Liver (tissue), 3 donors: ENCODE measurements around the gene LAMC3.

Experiments
- GABPA ChIP-seq, 2 donors: IDR thresholded peaks in 1 of 2; conservative IDR thresholded peaks in 1 of 2; 2 replicates each; pipeline ENCODE4 v1.6.1; 2016; ENCODE audit warnings: antibody characterized with exemption in 2 of 2, mild to moderate bottlenecking in 1 of 2, moderate library complexity in 1 of 2
- HNF4A ChIP-seq, 2 donors: conservative IDR thresholded peaks; 2 replicates each; pipeline ENCODE4 v1.6.1; 2016; ENCODE audit warnings: antibody characterized with exemption in 2 of 2, mild to moderate bottlenecking in 2 of 2
- MAX ChIP-seq: IDR thresholded peaks from 2 replicates; pipeline ENCODE4 v1.6.1; 2016; ENCODE audit warnings: antibody characterized with exemption
- RAD21 ChIP-seq, 2 donors: IDR thresholded peaks; 2 replicates each; pipeline ENCODE4 v1.6.1; 2016; ENCODE audit warnings: antibody characterized with exemption in 2 of 2, mild to moderate bottlenecking in 2 of 2
- REST ChIP-seq: IDR thresholded peaks from 2 replicates; pipeline ENCODE4 v1.6.1; 2016; ENCODE audit warnings: antibody characterized with exemption, mild to moderate bottlenecking
- RXRA ChIP-seq, 2 donors: IDR thresholded peaks; 2 replicates each; pipeline ENCODE4 v1.6.1; 2017 to 2018; ENCODE audit warnings: antibody characterized with exemption in 2 of 2, mild to moderate bottlenecking in 1 of 2
- SP1 ChIP-seq: IDR thresholded peaks from 2 replicates; pipeline ENCODE4 v1.6.1; 2018; ENCODE audit warnings: antibody characterized with exemption, mild to moderate bottlenecking
- TAF1 ChIP-seq: conservative IDR thresholded peaks from 2 replicates; pipeline ENCODE4 v1.6.1; 2016; ENCODE audit warnings: antibody characterized with exemption, mild to moderate bottlenecking
- YY1 ChIP-seq: IDR thresholded peaks from 2 replicates; pipeline ENCODE4 v1.6.1; 2016; ENCODE audit warnings: antibody characterized with exemption, mild to moderate bottlenecking
- TF ChIP-seq, protein P1 (sequence below): fragments of 150-350 bp; IDR thresholded peaks from 2 replicates; pipeline ENCODE4 v1.5.1; 2017; ENCODE audit warnings: improper control_type of control experiment, low read depth, low read length; ENCODE audit not compliant: missing input control
- TF ChIP-seq, protein P2 (sequence below): IDR thresholded peaks from 2 replicates; pipeline ENCODE4 v1.6.1; 2016; ENCODE audit warnings: antibody characterized with exemption
- donor health status: healthy.
- donor health status: healthy.

DNA sequence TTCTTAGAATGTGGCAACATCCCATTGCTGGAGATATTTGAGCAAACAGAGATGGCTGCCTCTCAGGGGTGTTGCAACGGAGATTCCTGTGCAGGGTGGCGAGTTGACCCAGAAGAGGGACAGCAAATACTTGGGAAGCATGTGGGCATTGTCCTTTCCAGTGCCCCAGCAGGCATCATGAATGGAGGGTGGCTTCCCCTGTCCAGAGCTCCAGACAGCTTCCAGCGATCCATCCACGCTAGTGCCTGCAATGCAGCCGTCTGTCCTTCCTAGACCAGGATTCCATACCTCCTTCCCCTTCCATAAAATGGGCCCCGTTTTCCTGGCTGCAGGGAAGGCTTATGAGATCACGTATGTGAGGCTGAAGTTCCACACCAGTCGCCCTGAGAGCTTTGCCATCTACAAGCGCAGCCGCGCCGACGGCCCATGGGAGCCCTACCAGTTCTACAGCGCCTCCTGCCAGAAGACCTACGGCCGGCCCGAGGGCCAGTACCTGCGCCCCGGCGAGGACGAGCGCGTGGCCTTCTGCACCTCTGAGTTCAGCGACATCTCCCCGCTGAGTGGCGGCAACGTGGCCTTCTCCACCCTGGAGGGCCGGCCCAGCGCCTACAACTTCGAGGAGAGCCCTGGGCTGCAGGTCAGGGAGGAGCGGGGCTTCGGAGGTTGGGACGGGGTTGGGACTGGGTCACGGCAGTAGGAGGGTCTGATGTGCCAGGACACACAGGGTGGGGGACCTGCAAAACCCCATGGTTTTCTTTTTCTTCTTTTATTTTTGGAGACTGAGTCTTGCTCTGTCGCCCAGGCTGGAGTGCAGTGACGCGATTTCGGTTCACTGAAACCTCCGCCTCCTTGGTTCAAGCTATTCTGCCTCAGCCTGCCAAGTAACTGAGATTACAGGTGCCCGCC, 17.2 kb downstream of the LAMC3 start:
- TF ChIP-seq, protein P1, sequence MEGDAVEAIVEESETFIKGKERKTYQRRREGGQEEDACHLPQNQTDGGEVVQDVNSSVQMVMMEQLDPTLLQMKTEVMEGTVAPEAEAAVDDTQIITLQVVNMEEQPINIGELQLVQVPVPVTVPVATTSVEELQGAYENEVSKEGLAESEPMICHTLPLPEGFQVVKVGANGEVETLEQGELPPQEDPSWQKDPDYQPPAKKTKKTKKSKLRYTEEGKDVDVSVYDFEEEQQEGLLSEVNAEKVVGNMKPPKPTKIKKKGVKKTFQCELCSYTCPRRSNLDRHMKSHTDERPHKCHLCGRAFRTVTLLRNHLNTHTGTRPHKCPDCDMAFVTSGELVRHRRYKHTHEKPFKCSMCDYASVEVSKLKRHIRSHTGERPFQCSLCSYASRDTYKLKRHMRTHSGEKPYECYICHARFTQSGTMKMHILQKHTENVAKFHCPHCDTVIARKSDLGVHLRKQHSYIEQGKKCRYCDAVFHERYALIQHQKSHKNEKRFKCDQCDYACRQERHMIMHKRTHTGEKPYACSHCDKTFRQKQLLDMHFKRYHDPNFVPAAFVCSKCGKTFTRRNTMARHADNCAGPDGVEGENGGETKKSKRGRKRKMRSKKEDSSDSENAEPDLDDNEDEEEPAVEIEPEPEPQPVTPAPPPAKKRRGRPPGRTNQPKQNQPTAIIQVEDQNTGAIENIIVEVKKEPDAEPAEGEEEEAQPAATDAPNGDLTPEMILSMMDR: no peak
- TF ChIP-seq GABPA (IDR thresholded peaks at IDR 0.05 in 1 of 2, conservative IDR thresholded peaks at IDR 0.05 in 1 of 2) (no peak), MAX (no peak), YY1 (no peak), RXRA (IDR thresholded peaks at IDR 0.05) (no peak), SP1 (no peak), RAD21 (IDR thresholded peaks at IDR 0.05) (no peak), REST (no peak), TAF1 (no peak), HNF4A (conservative IDR thresholded peaks at IDR 0.05) (no peak)
- TF ChIP-seq, protein P2, sequence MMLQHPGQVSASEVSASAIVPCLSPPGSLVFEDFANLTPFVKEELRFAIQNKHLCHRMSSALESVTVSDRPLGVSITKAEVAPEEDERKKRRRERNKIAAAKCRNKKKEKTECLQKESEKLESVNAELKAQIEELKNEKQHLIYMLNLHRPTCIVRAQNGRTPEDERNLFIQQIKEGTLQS: no peak
